8988T (cell line): Measurements from ENCODE around the gene ATP2A2.
"Not testable (repeated sequence)": the region's sequence is repeated elsewhere in the genome, so short reads cannot be mapped to it uniquely, and the experiment has no call there.

Source experiments
- DNase-seq: peaks from one replicate; pipeline ENCODE4 v3.0.0; 2011

Gene ATP2A2

GRCh38 chr12:110301065-110301806 lies 20.2 kb downstream of the ATP2A2 start:
- no peak for DNase-seq

GRCh38 chr12:110304061-110304551 lies 23.1 kb downstream of the ATP2A2 start:
- DNase-seq = no peak

GRCh38 chr12:110307372-110307771 lies 26.3 kb downstream of the ATP2A2 start:
- DNase-seq = no peak

- no peak for DNase-seq
These were observed 29.7 kb downstream of the ATP2A2 start for GRCh38 chr12:110310763-110311162.

GRCh38 chr12:110311903-110312302 lies 30.9 kb downstream of the ATP2A2 start:
- no peak for DNase-seq

GRCh38 chr12:110312581-110313360 lies 31.7 kb downstream of the ATP2A2 start:
- DNase-seq = peak; percentile 33

- DNase-seq = no peak
These were observed 33.3 kb downstream of the ATP2A2 start for GRCh38 chr12:110314308-110314707.

- DNase-seq = no peak
These were observed 35.8 kb downstream of the ATP2A2 start for GRCh38 chr12:110316861-110317260.

GRCh38 chr12:110317911-110318310 lies 36.9 kb downstream of the ATP2A2 start:
- no peak for DNase-seq

GRCh38 chr12:110320550-110320949 lies 39.5 kb downstream of the ATP2A2 start:
- no peak for DNase-seq

- DNase-seq = no peak
These were observed 48.7 kb downstream of the ATP2A2 start for GRCh38 chr12:110329710-110330109.

GRCh38 chr12:110330124-110330523 lies 49.1 kb downstream of the ATP2A2 start:
- no peak for DNase-seq

- DNase-seq = no peak
These were observed 49.5 kb downstream of the ATP2A2 start for GRCh38 chr12:110330544-110330943.

- no peak for DNase-seq
These were observed 52.2 kb downstream of the ATP2A2 start for GRCh38 chr12:110333201-110333600.

- no peak for DNase-seq
These were observed 54.5 kb downstream of the ATP2A2 start for GRCh38 chr12:110335481-110336045.

GRCh38 chr12:110337912-110338710 lies 57.1 kb downstream of the ATP2A2 start:
- no peak for DNase-seq

- DNase-seq = no peak
These were observed 57.7 kb downstream of the ATP2A2 start for GRCh38 chr12:110338754-110339153.

- no peak for DNase-seq
These were observed 58.3 kb downstream of the ATP2A2 start for GRCh38 chr12:110339184-110339952.

- not testable (repeated sequence) for DNase-seq
These were observed 59.2 kb downstream of the ATP2A2 start for GRCh38 chr12:110340261-110340660.

- no peak for DNase-seq
These were observed 59.7 kb downstream of the ATP2A2 start for GRCh38 chr12:110340706-110341105.

GRCh38 chr12:110342157-110342556 lies 61.1 kb downstream of the ATP2A2 start:
- DNase-seq = no peak

GRCh38 chr12:110343114-110343513 lies 62.1 kb downstream of the ATP2A2 start:
- no peak for DNase-seq
